ENCODE measurements around the gene CCDC74A.
"Not testable (repeated sequence)": the region's sequence is repeated elsewhere in the genome, so short reads cannot be mapped to it uniquely, and the experiment has no call there.

CCDC74A gene

GRCh38 chr2:131529864-131530445, 2.3 kb downstream of the CCDC74A start:
- DNase-seq, result not testable (repeated sequence)

GRCh38 chr2:131530626-131531344, 3.1 kb downstream of the CCDC74A start:
- not testable (repeated sequence) for DNase-seq

DNA sequence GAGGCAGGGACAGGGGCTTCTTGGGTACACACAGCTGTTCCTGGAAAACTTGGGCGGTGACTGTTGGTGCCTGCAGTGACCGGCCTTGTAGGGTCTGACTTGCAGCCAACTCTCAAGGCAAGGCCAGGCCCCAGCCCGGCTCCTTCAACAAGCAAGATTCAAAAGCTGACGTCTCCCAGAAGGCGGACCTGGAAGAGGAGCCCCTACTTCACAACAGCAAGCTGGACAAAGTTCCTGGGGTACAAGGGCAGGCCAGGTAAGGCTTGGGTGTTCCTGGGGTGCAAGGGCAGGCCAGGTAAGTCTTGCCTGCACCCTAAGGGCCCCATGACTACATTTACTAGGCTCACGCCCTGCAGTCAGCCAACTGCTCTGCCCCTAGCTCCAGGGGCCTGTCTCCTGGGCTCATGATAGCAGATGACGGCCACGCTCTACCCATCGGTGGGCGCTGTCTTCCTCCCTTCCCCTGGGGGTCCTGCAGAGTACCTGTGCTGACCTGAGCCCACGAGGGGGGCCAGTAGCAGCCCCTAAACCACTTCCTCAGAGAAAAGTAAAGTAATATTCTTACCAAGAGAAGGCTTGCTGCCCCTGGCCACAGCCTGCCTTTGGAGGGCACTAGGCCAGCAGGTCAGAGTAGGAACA, 4.0 kb downstream of the CCDC74A start:
- not testable (repeated sequence) for DNase-seq

DNA sequence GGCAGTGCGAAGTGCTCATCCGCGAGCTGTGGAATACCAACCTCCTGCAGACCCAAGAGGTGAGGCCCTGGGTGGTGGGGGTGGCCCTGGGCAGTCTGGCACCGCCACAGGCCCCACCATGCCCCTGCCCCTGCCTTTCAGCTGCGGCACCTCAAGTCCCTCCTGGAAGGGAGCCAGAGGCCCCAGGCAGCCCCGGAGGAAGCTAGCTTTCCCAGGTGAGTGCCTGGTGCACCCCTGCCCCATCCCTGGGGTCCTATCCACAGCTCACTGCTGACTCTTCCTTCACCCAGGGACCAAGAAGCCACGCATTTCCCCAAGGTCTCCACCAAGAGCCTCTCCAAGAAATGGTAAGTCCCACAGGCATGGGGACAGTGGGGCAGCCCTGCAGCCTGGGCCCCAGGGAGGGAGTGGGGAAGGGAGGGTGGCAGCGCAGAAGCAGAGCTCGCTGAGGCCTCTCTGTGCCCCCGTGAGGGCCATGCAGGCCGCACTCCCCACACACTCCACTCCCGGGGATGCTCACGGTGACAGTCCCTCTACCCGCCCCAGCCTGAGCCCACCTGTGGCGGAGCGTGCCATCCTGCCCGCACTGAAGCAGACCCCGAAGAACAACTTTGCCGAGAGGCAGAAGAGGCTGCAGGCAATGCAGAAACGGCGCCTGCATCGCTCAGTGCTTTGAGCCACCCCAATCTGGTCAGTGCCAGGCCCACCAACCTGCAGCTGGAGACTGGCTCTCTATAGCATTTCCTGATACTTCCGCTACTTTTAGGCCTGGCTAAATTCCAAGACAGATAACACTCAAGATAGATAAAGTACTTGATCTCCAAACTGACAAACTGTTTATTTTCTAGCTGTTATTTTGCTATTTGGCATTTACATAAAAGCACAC, 5.3 kb downstream of the CCDC74A start:
- DNase-seq, result not testable (repeated sequence)

GRCh38 chr2:131533609-131534316, 6.1 kb downstream of the CCDC74A start:
- not testable (repeated sequence) for DNase-seq

- DNase-seq, result not testable (repeated sequence)
Measured at GRCh38 chr2:131534317-131534672, 6.6 kb downstream of the CCDC74A start.

DNA sequence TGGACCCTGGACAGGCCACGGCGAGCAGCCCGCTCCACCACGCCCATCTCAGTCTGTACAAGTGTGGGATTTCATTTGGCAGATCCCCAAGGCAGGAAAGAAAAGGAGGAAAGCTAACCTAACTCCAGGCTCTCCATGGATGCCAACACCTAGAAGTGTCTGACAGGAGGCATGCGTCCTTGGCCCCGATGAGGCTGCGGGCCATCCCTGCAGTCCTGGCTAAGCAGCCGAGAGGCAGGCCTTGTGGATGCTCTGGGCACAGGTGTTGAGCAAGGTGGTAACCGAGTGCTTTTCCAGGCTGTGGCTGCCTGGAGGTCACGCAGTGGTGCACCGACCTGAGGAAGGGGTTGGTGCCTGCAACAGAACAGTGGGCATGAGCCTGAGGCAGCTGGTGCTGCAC, 7.3 kb downstream of the CCDC74A start:
- DNase-seq, result not testable (repeated sequence)

DNA sequence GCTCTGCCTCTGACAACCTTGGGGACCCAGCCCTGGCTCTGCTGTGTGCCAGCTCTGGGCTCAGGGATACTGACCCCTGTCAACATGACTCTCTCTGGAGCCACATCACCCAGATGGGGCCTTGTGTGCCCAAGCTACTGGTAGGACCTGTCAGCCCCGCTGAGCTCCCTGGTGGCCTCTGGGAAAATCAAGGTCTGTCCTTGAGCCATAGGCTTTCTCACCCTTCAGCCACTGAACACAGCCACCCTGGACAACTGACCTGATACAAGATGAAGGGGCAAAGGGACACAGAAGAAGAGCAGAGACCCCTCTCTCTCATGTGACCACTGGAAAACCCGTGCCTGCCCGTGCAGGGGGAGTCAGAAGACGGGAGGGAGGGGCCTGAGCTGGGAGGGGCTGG, 7.8 kb downstream of the CCDC74A start:
- no peak for DNase-seq

DNA sequence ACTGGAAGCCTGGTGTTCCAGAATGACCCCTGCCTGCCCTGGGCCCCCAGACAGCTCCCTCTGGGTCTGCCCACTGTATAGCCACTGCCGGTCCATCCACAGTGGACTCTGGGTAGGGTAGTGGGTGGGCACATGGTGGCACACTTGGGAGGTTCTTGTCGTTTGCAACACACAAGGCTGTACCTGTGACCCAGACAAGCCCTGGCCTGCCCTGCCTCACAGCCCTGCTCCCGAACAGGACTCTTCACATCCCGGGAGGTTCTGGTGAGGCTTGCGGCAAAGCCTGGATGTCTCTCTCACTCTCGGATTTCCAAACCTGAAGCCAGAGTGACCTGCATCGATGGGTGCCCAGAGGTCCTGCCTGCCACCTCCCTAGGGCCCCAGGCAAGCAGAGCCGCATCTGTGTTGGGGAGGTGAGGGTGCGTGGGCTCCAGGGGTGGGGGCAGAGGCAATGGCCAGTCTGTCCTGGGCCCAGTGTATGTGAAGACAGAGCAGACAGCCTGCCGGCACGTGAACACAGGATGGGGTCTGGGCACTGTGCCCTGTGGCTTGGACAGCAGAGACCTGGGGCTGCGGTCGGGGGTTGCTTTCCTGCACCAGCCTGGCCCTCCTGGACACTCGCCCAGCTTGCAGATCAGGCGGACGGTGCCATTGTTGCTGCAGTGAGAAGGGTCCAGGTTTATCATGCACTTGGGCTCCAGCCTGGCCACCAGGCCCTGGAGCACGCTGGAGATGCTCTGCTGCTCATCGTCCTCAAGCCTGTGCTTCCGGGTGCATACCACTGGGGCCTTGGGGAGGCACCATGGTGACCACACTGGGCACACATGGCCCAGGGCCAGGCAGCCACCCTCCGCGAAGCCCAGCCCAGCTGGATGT, 8.5 kb downstream of the CCDC74A start:
- not testable (repeated sequence) for DNase-seq

- DNase-seq, result not testable (repeated sequence)
Measured at GRCh38 chr2:131536841-131537240, 9.2 kb downstream of the CCDC74A start.

GRCh38 chr2:131538856-131539255, 11.2 kb downstream of the CCDC74A start:
- not testable (repeated sequence) for DNase-seq

DNA sequence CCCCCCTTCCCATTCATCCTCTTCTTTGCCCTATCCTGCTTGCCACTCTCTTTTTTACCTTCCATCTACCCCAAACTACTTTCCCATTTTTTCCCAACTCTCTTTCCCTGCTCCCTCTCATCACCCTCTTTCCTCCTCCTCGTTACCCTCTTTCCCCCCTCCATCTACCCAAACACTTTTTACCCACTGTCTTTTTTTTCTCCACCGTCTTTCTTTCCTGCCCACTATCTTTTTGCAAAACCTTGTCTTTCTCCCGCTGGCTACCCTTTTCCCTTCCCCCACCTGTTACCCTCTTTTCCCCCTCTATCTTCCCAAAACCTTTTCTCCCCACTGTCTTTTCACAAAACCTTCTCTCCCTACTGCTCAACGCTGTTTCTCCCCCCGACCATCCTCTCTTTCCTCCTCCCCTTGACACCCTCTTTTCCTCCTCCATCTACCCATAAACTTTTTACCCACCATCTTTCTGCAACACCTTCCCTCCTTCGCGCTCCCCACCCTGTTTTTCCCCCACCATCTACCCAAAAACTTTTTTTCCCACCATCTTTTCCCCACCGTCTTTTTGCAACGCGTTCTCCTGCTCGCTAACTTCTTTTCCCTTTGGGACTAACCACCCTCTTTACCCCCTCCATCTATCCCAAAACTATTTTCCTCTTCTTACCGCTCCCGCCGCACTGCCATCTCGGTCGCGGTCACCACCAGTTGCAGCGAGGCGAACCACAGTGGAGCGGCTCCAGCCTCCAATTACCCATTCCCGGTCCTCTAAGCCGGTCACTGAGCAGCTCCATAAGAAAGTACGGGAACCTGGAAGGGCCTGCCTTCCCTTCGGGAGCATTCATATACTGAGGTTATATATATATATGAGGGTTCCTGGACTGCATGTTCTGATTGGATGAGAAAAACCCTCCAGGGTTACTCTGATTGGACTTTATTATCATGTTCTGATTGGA, 15.0 kb downstream of the CCDC74A start:
- DNase-seq, result no peak

DNA sequence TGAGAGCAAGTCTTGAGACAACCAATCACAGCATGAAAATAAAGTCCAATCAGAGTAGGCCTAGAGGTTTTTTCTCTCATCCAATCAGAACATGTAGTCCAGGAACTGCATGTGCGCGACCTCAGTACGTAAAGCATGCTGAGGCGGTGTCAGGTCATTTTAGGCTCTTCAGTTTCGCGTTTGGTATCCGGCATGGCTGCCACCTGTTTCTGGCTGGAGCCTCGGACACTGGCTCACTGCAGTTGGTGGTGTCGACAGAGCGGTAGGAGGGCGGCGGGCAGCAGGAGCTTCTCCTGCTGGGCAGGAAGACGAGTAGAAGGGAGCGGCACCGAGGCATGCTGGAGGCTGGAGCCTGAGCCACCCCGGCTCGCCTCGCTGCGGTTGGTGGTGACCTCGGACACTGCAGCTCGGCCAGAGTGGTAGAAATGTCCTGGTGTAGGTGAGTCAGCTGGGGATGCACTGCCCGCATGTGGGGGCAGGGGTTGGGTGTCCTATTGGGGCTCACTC, 15.8 kb downstream of the CCDC74A start:
- no peak for DNase-seq

DNA sequence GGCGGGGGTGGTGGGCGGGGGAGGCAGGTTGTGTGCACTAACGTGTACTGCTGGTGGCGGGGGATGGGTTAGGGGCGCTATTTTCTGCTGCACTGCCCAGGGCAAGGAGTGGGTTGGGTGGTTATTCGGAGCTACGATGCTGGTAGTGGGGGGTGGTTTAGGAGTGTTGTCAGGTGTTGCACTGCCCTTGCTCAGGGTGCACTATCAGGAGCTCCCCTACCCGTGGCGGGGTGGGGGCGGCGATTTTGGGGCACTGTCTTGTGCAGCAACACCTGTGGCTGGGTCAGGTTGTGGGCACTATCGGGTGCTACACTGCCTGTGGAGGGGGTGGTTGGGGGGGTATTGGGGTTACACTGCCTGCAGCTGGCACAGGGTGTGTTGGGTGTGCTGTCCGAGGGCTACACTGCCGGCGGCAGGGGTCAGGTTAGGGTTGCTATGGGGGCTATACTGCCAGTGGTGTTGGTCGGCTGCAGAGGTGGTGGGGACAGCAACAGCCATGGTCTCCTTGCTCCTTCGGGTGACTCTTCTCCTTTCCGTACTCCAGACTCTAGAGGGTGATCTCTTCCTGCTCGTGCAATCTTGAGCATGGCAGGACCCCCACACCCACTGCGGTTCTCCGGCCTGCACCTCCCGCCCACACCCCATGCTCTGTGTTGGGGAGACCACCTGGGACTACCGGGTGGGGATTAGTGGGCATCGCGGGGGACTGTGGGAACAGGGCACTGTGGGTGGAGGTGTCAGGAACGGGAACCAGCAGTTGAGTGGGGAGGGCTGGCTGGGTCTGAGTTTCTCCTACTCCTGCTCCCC, 16.5 kb downstream of the CCDC74A start:
- DNase-seq, result not testable (repeated sequence)

- not testable (repeated sequence) for DNase-seq
Measured at GRCh38 chr2:131544813-131545165, 17.1 kb downstream of the CCDC74A start.

DNA sequence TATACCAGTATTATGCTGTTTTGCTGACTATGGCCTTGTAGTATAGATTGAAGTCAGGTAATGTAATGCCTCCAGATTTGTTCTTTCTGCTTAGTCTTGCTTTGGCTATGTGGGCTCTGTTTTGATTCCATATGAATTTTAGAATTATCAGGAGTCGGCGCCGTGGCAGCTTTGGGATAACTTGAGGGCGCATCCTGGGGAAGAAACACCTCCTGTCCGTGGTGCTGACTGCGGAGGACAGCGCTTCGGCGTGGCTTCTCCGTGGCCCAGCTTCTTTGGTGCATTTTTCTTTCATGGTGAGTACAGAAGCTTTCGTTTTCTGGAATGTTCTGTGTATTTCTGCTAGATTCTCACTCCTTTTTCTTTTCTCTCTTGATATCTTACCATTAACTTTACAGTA, 25.2 kb downstream of the CCDC74A start:
- no peak for DNase-seq

- no peak for DNase-seq
Measured at GRCh38 chr2:131556998-131557397, 29.3 kb downstream of the CCDC74A start.

GRCh38 chr2:131557558-131558321, 30.1 kb downstream of the CCDC74A start:
- DNase-seq, result no peak

All from bone marrow (tissue), 2 donors.